ENCODE data around the gene RPS6KA5.

GRCh38 chr14:90883197-90883596 is 177.2 kb downstream of the RPS6KA5 start:
- no peak for TF ChIP-seq CTCF (IDR thresholded peaks at IDR 0.05 in 8 of 11, conservative IDR thresholded peaks at IDR 0.05 in 3 of 11)
- TF ChIP-seq POLR2A (IDR thresholded peaks at IDR 0.05) = no peak
